Retinal pigment epithelial cell (primary cell): ENCODE results near the gene ANKDD1A.

Source experiments
- DNase-seq: peaks from one replicate; pipeline ENCODE4 v3.0.0-alpha.2; 2010; ENCODE audit warnings: low read depth
- H3K4me3 ChIP-seq: 2 replicates; pipeline ENCODE4 v1.5.1; 2011; ENCODE audit warnings: mild to moderate bottlenecking, low read length, control low read depth, moderate library complexity
- TF ChIP-seq, protein P1 (sequence below): conservative IDR thresholded peaks from 2 replicates; pipeline ENCODE4 v1.5.1; 2011; ENCODE audit warnings: low read depth, low read length, control low read depth, inconsistent platforms

ANKDD1A gene

DNA sequence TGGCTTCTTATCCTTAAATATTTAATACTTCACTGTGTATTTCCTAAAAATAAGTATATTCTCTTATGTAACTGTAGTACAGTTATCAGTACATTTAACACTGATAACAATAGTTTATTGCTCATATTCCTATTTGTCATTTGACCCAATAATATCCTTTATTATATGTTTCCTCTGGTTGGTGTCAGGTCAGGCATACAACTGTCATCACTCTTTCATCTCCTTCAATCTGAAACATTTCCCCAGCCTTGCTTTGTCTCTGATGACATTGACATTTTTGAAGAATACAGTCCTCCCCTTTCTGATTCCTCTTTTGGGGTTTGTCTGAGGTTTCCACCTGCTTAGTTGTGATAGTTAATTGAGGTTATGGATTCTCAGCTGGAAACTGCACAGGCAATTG lies 42.2 kb upstream of the ANKDD1A start:
- TF ChIP-seq, protein P1, sequence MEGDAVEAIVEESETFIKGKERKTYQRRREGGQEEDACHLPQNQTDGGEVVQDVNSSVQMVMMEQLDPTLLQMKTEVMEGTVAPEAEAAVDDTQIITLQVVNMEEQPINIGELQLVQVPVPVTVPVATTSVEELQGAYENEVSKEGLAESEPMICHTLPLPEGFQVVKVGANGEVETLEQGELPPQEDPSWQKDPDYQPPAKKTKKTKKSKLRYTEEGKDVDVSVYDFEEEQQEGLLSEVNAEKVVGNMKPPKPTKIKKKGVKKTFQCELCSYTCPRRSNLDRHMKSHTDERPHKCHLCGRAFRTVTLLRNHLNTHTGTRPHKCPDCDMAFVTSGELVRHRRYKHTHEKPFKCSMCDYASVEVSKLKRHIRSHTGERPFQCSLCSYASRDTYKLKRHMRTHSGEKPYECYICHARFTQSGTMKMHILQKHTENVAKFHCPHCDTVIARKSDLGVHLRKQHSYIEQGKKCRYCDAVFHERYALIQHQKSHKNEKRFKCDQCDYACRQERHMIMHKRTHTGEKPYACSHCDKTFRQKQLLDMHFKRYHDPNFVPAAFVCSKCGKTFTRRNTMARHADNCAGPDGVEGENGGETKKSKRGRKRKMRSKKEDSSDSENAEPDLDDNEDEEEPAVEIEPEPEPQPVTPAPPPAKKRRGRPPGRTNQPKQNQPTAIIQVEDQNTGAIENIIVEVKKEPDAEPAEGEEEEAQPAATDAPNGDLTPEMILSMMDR = no peak
- no peak for DNase-seq

DNA sequence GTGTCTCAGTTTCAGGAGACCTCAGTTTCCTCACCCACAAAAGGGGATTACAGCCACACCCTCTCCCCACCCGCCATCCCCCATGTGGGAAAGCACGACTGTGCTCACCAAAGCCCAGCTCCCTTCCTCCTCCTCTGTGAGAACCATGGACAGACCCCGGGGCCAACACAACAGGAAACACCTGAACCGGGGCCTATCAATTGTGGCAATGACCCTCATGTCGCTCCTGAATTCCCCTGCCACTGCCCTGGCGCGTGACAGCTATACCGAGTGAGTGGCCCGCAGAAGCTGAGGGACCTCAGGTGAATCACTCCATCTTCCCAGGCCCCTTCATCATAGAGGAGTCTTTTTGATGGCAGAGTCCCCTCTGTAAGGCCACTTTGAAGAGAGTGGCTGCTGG lies 41.3 kb upstream of the ANKDD1A start:
- DNase-seq = no peak
- TF ChIP-seq, protein P1 = no peak
- H3K4me3 ChIP-seq = no peak overlapping the region

More for the DNA sequence above, 42.2 kb upstream of the ANKDD1A start:
- H3K4me3 ChIP-seq = no peak overlapping the region

DNA sequence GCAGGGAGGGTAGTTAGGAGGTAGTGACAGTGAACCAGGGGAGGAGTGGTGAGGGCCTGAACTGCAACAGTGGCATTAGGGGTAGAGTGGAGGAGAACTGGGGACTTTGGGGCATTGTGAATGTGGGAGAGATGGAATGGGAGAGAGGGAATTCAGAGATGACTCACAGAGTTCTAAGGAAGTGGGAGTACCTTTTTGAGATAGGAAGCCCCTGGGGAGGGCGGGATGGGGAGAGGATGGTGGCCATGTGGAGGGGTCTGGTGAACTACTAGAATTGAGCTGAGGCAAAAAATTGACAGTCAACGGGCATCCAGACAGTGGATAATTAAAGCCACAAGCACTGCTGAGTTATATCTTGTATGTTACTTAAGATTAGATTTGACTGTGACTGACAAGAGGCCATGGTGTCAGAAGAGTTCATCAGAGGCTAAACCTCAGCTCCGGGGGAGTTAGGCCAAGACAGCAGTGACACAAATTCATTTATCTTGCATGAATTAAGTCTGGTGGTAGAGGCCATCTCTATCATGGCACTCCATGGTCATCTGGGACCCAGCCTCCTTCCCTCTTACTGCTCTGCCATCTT lies 36.0 kb upstream of the ANKDD1A start:
- H3K4me3 ChIP-seq = no peak overlapping the region
- no peak for DNase-seq
- TF ChIP-seq, protein P1 = no peak

DNA sequence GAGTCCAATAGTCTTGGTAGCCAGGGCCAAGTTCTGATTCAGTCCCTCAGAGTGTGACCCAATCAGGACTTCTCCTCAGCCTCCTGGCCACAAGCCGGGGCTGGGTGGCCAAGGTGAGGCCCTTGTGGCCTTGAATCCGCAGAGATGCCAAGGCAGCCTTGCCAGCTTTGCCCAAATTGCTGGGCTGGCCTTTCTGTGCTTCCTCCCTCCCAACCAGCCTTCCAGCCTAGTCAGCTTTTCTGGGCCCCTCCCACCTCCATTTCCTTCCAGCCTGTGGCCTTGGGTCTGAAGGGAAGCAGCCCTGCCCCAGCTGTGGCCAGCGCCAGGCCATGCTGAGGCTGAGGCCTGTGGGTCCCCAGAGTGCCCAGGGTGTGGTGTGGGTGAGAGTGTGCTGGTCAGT lies 34.3 kb upstream of the ANKDD1A start:
- TF ChIP-seq, protein P1 = no peak
- no peak for DNase-seq
- H3K4me3 ChIP-seq = no peak overlapping the region

DNA sequence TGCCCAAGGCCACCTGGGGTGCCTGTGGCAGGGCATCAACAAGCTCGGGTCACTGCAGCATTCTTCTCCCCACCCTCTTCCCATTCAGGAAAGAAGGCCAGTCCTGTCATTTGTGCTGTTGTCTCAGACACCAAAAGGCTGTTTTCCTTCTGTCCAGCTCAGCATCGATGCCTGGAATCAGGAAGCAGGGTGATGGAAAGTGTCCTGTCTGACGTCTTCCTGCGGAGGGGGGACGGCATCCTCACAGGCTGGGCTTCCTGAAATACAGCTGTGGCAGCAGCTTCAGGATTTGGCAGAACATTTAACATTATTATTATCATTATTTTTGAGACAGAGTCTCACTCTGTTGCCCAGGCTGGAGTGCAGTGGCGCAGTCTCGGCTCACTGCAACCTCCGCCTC lies 33.0 kb upstream of the ANKDD1A start:
- no peak for DNase-seq
- no peak overlapping the region for H3K4me3 ChIP-seq
- TF ChIP-seq, protein P1 = no peak

DNA sequence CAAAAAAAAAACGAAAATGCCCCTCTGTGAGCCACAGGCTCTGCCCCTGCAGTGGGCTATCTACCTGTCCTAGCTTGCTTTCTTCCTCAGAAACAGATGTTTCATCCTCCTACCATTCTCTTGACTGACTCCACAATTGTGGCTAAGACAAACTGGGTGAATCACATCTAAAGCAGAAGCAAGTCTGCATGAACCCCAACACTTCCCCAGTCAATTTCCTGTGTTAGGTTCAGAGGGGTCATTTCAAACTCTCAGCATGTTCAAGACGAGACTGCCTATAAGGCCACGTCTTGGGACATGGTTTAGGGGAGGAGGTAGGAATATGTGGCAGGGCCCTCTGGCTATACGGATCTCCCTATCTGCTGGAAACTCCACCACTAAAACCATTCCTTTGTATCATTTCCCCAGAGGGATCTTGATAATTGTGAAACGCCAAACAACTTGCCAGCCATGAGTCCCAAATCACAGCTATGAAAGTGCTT lies 28.6 kb upstream of the ANKDD1A start:
- no peak for DNase-seq
- H3K4me3 ChIP-seq = no peak overlapping the region
- TF ChIP-seq, protein P1 = no peak

DNA sequence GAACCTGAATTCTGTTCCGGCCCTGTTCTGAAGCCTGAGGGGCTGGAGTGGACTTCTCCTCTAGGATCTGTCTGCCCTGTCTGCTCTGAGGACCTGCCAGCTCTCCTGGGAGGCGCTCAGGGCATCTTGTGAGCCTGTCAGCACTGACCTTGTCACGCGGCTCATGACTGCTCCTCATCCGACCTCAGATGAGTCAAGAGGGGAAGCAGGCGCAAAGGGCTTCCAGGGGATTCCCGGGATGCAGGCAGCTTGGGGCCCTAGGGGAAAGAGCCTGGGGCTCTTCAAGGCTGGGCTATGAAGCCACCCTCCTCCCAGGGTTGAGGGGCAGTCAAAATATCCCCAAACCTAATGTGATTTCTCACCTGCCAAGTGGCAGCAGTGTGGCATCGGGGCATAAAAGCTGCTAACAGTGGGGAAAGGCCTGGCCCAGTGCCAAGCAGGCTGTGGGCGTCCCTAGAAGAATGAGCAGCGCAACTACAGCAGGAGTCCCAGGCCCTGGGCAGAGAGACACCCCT lies 27.6 kb upstream of the ANKDD1A start:
- DNase-seq = peak; percentile 80
- TF ChIP-seq, protein P1 = no peak
- no peak overlapping the region for H3K4me3 ChIP-seq
